Measurements from ENCODE around the gene SIN3B. TPM values are rescaled to one million over a fixed set of nuclear protein-coding genes. Genes with fewer than 3 reads are reported as not detected.

Gene SIN3B
- polyA plus RNA-seq, 2 of the 4 experiments (the other 2 are of a cell fraction), result 12.2 to 21.3 TPM

DNA sequence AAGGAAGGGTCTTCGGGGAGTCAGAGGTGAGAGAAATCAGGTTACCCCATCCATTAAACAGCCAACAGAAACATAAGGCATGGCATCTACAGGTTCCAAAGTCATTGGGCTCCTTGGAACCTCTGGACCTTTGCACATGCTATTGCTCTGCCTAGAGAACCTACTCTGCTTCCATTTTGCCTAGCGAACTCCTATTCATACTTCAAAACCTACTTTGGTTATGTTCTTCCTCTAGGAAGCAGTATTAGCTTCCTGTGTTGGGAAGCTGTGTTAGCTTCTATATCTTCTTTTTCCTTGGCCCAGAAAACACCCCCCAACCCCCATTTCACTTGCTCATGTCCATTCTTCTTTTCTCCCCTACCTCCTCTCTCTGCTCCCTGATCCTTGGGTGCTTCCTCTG, 99.2 kb downstream of the SIN3B start:
- no peak for DNase-seq (ENCODE audit: low read depth in 1 of 2, low spot score in 1 of 2)
- POLR2A ChIA-PET, result no interaction called here
- 50% methylated on average over 2 of the region's 2 CpGs for WGBS (ENCODE audit: missing lambda C conversion rate)

DNA sequence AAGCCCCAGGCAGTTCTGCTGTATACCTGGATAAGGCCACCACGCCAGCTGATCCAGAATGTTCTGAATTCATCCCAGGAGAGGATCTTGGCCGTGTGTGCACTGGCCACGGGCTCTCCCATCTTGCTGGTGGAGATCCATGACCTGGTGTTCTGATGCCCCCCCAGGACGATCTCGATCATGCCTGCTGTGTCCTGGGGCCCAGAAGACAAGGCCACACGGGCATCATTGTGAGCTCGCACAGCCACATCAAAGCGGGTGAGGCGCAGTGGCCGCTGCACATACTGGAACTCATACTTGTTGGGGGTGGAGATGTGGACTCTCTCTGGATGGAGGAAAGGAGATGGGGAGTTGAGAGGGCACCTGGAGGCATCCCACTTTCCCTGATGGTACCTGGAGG, 99.7 kb downstream of the SIN3B start:
- TF ChIP-seq, protein P1, sequence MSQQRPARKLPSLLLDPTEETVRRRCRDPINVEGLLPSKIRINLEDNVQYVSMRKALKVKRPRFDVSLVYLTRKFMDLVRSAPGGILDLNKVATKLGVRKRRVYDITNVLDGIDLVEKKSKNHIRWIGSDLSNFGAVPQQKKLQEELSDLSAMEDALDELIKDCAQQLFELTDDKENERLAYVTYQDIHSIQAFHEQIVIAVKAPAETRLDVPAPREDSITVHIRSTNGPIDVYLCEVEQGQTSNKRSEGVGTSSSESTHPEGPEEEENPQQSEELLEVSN (IDR thresholded peaks at IDR 0.05; ENCODE audit: borderline replicate concordance, low read depth), result no peak
- TF ChIP-seq POLR2AphosphoS2 (conservative IDR thresholded peaks at IDR 0.05; ENCODE audit: low read length), result no peak
- no peak for TF ChIP-seq NFE2L2 (conservative IDR thresholded peaks at IDR 0.05; ENCODE audit: low read length)
- no peak for TF ChIP-seq ZNF302 (CRISPR knock-in tag; IDR thresholded peaks at IDR 0.05)
- no peak for TF ChIP-seq POLR2A (IDR thresholded peaks at IDR 0.05; ENCODE audit: low read length)
- no peak for TF ChIP-seq HEYL (CRISPR knock-in tag; IDR thresholded peaks at IDR 0.05)
- TF ChIP-seq, protein P2, sequence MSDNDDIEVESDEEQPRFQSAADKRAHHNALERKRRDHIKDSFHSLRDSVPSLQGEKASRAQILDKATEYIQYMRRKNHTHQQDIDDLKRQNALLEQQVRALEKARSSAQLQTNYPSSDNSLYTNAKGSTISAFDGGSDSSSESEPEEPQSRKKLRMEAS (IDR thresholded peaks at IDR 0.05), result no peak
- no peak for TF ChIP-seq EHMT2 (IDR thresholded peaks at IDR 0.05; ENCODE audit: low read depth)
- TF ChIP-seq, protein P3, sequence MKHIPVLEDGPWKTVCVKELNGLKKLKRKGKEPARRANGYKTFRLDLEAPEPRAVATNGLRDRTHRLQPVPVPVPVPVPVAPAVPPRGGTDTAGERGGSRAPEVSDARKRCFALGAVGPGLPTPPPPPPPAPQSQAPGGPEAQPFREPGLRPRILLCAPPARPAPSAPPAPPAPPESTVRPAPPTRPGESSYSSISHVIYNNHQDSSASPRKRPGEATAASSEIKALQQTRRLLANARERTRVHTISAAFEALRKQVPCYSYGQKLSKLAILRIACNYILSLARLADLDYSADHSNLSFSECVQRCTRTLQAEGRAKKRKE (CRISPR knock-in tag; IDR thresholded peaks at IDR 0.05; ENCODE audit: low read depth), result no peak
- TF ChIP-seq SREBF2 (IDR thresholded peaks at IDR 0.05), result no peak
- Histone ChIP-seq H3K27ac (no peak overlapping the region), H3K4me1 (no peaks in the 10 kb centered on the region), H3K9me3 (peaks cover 4% of the 10 kb centered on the region; the same call in 2 of the 3 replicates), H3K4me3 (no peak overlapping the region), H3K4me2 (no peak overlapping the region)
- ChIA-PET CTCF (no interaction called here), POLR2A (no interaction called here)
- ATAC-seq, result no peak
- DNase-seq (ENCODE audit: low read depth in 1 of 2, low spot score in 1 of 2), result no peak
- no peak for FAIRE-seq
- WGBS (ENCODE audit: missing lambda C conversion rate), result 71% methylated on average over 4 of the region's 10 CpGs

More for the DNA sequence above, 99.2 kb downstream of the SIN3B start:
- Histone ChIP-seq H3K9me3 (no peaks in the 10 kb centered on the region; the same call in 1 of the 3 replicates), H3K4me3 (no peak overlapping the region), H3K4me1 (no peaks in the 10 kb centered on the region), H3K4me2 (no peak overlapping the region), H3K27ac (no peak overlapping the region)
- no peak for ATAC-seq
- FAIRE-seq, result no peak
- TF ChIP-seq FOXS1 (CRISPR knock-in tag; IDR thresholded peaks at IDR 0.05) (no peak), HOXA7 (CRISPR knock-in tag; IDR thresholded peaks at IDR 0.05) (no peak), HOXB13 (CRISPR knock-in tag; IDR thresholded peaks at IDR 0.05; ENCODE audit: low read depth) (no peak), HDAC2 (IDR thresholded peaks at IDR 0.05) (no peak), POLR2AphosphoS2 (conservative IDR thresholded peaks at IDR 0.05; ENCODE audit: low read length) (no peak), NR3C1 (IDR thresholded peaks at IDR 0.05) (no peak), GATA3 (IDR thresholded peaks at IDR 0.05; ENCODE audit: borderline replicate concordance) (no peak), NFE2L2 (conservative IDR thresholded peaks at IDR 0.05; ENCODE audit: low read length) (no peak)
- TF ChIP-seq, protein P4, sequence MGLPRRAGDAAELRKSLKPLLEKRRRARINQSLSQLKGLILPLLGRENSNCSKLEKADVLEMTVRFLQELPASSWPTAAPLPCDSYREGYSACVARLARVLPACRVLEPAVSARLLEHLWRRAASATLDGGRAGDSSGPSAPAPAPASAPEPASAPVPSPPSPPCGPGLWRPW (IDR thresholded peaks at IDR 0.05), result no peak
- TF ChIP-seq, protein P1 (IDR thresholded peaks at IDR 0.05; ENCODE audit: borderline replicate concordance, low read depth), result no peak
- CTCF ChIA-PET, result no interaction called here

Small RNAs within 50 kb of the gene (small RNA-seq; reads per million reads assigned to genes)
- gene AC008737.3 (0 to 0.35 (median 0) reads per million in 6 experiments), gene RN7SL823P (0 reads per million in 6 experiments), gene RN7SL835P (0 reads per million in 6 experiments)

Other genes with a start within 250 kb of the SIN3B start
- gene MED26, start 201.2 kb upstream of the SIN3B start, polyA plus RNA-seq (2011; rRNA removed), result 2.2 and 2.4 TPM in 2 replicates
- gene MED26, start 201.2 kb upstream of the SIN3B start, polyA plus RNA-seq (2017; fragmentation: RNase III; extraction: RNeasy Plus Mini Kit Qiagen cat#74134 plus additional on column Dnase treatment), result 3.6 to 4.0 TPM (median 3.8 TPM) in 3 replicates
- gene SMIM7, start 169.3 kb upstream of the SIN3B start, polyA plus RNA-seq (2011; rRNA removed), result 98.8 and 103 TPM in 2 replicates
- gene SMIM7, start 169.3 kb upstream of the SIN3B start, polyA plus RNA-seq (2017; fragmentation: RNase III; extraction: RNeasy Plus Mini Kit Qiagen cat#74134 plus additional on column Dnase treatment), result 74.6 to 74.8 TPM (median 74.7 TPM) in 3 replicates
- 1.2 and 1.8 TPM in 2 replicates for gene TMEM38A, start 168.3 kb upstream of the SIN3B start, polyA plus RNA-seq (2011; rRNA removed)
- gene TMEM38A, start 168.3 kb upstream of the SIN3B start, polyA plus RNA-seq (2017; fragmentation: RNase III; extraction: RNeasy Plus Mini Kit Qiagen cat#74134 plus additional on column Dnase treatment), result 1.1 to 2.1 TPM (median 1.5 TPM) in 3 replicates
- 0.01 TPM in 1 of 2 replicates, not detected in the other for gene NWD1, start 109.6 kb upstream of the SIN3B start, polyA plus RNA-seq (2011; rRNA removed)
- gene NWD1, start 109.6 kb upstream of the SIN3B start, polyA plus RNA-seq (2017; fragmentation: RNase III; extraction: RNeasy Plus Mini Kit Qiagen cat#74134 plus additional on column Dnase treatment), result 0.01 TPM in 1 of 3 replicates, not detected in the others
- gene F2RL3, start 59.6 kb downstream of the SIN3B start, polyA plus RNA-seq (2011; rRNA removed), result not detected in 2 replicates
- not detected in 3 replicates for gene F2RL3, start 59.6 kb downstream of the SIN3B start, polyA plus RNA-seq (2017; fragmentation: RNase III; extraction: RNeasy Plus Mini Kit Qiagen cat#74134 plus additional on column Dnase treatment)
- gene CPAMD8, start 197.4 kb downstream of the SIN3B start, polyA plus RNA-seq (2011; rRNA removed), result 0.03 and 0.12 TPM in 2 replicates
- not detected in 3 replicates for gene CPAMD8, start 197.4 kb downstream of the SIN3B start, polyA plus RNA-seq (2017; fragmentation: RNase III; extraction: RNeasy Plus Mini Kit Qiagen cat#74134 plus additional on column Dnase treatment)
- gene HAUS8, start 246.1 kb downstream of the SIN3B start, polyA plus RNA-seq (2011; rRNA removed), result 13.9 and 15.1 TPM in 2 replicates
- gene HAUS8, start 246.1 kb downstream of the SIN3B start, polyA plus RNA-seq (2017; fragmentation: RNase III; extraction: RNeasy Plus Mini Kit Qiagen cat#74134 plus additional on column Dnase treatment), result 15.9 to 16.6 TPM (median 16.2 TPM) in 3 replicates
- gene MYO9B, start 246.4 kb downstream of the SIN3B start, polyA plus RNA-seq (2011; rRNA removed), result 13.0 and 18.9 TPM in 2 replicates
- gene MYO9B, start 246.4 kb downstream of the SIN3B start, polyA plus RNA-seq (2017; fragmentation: RNase III; extraction: RNeasy Plus Mini Kit Qiagen cat#74134 plus additional on column Dnase treatment), result 23.9 to 28.1 TPM (median 27.7 TPM) in 3 replicates